ENCODE measurements around the gene DPP6. TPM values are rescaled to one million over a fixed set of nuclear protein-coding genes. Genes with fewer than 3 reads are reported as not detected.

DPP6 gene
- total RNA-seq, 2 donors from 2014 or later: 0.99 to 1.8 TPM

- WGBS, 2 donors: 67 to 70% methylated on average over 10 of the region's 10 CpGs
- intact Hi-C loops (cut with DNase I): loop anchor here (10.0 kb wide), 1 partner anchor 62 kb away; no protein-coding TSS in a partner anchor
- ATAC-seq: no peak
- H3K4me3 ChIP-seq: no peak overlapping the region
- TF ChIP-seq CTCF (IDR thresholded peaks at IDR 0.05) (no peak), POLR2A (IDR thresholded peaks at IDR 0.05) (no peak)
- no peak overlapping the region for H3K27ac ChIP-seq
- H3K4me1 ChIP-seq: no peaks in the 10 kb centered on the region
- no peaks in the 10 kb centered on the region for H3K27me3 ChIP-seq
- no peaks in the 10 kb centered on the region for H3K9me3 ChIP-seq
- no peak for DNase-seq
- no peaks in the 10 kb centered on the region for H3K36me3 ChIP-seq (replicated peaks in 1 of 2; ENCODE audit: insufficient read depth in 1 of 2, low read depth in 2 of 2)
These were observed 814.9 kb downstream of the DPP6 start for GRCh38 chr7:154867068-154867467.

DNA sequence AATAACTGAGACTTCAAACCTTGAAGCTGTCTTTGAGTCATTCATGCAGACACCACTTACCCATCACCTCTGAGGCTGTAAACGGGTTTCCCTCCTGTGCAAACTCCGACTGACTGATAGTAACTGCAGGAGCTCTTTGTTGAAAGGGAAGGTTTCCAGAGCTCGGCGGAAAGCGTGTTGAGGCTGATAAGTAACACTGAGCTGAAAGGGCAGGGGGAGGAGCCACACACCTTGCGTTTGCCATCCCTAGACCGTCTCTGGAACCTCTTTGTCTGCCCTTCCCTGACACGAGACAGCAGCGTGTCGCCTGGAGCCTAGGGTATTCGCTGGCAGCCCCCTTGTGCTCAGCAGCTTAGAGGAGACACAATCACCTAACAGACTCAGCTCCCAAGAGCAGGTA is 816.7 kb downstream of the DPP6 start:
- intact Hi-C loops (cut with DNase I): loop anchor here (10.0 kb wide), 1 partner anchor 64 kb away; no protein-coding TSS in a partner anchor
- Histone ChIP-seq H3K4me1 (no peaks in the 10 kb centered on the region), H3K27me3 (no peaks in the 10 kb centered on the region), H3K9me3 (no peaks in the 10 kb centered on the region), H3K27ac (no peak overlapping the region), H3K4me3 (no peak overlapping the region), H3K36me3 (replicated peaks in 1 of 2; ENCODE audit: insufficient read depth in 1 of 2, low read depth in 2 of 2) (no peaks in the 10 kb centered on the region)
- ATAC-seq (no peak), DNase-seq (no peak)
- TF ChIP-seq CTCF (IDR thresholded peaks at IDR 0.05): no peak
- no peak for TF ChIP-seq POLR2A (IDR thresholded peaks at IDR 0.05)
- WGBS, 2 donors: 21 to 34% methylated on average over 11 of the region's 11 CpGs

DNA sequence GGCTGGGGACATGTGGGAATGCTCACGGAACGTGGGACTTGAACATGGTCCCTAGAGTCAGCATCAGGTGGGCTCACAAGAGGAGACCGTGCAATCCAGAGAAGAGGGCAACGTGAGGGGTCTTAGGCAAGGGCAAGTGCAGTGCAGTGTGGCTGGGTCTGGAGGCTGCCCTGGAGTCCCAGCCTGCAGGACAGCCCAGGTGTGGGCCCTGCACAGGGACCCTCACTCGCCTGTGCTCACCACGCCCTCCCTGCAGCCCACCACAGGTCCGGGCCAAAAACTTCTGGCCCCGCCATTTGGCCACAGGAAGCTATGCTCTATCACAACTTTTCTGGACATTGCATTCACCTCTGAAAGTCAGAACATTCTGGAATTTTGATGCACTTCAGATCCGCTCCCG is 817.2 kb downstream of the DPP6 start:
- Histone ChIP-seq H3K4me1 (no peaks in the 10 kb centered on the region), H3K4me3 (no peak overlapping the region), H3K27me3 (no peaks in the 10 kb centered on the region), H3K36me3 (replicated peaks in 1 of 2; ENCODE audit: insufficient read depth in 1 of 2, low read depth in 2 of 2) (no peaks in the 10 kb centered on the region), H3K27ac (no peak overlapping the region), H3K9me3 (no peaks in the 10 kb centered on the region)
- intact Hi-C loops (cut with DNase I): loop anchor here (10.0 kb wide), 1 partner anchor 65 kb away; no protein-coding TSS in a partner anchor
- TF ChIP-seq POLR2A (IDR thresholded peaks at IDR 0.05) (no peak), CTCF (IDR thresholded peaks at IDR 0.05) (no peak)
- ATAC-seq: no peak
- DNase-seq: no peak
- 70 to 80% methylated on average over 9 to 10 of the region's 10 CpGs for WGBS, 2 donors

GRCh38 chr7:154871507-154871906 is 819.3 kb downstream of the DPP6 start:
- no peaks in the 10 kb centered on the region for H3K36me3 ChIP-seq (replicated peaks in 1 of 2; ENCODE audit: insufficient read depth in 1 of 2, low read depth in 2 of 2)
- WGBS, 2 donors: 65 to 69% methylated on average over 4 of the region's 4 CpGs
- H3K27ac ChIP-seq: no peak overlapping the region
- H3K9me3 ChIP-seq: no peaks in the 10 kb centered on the region
- no peaks in the 10 kb centered on the region for H3K27me3 ChIP-seq
- H3K4me1 ChIP-seq: no peaks in the 10 kb centered on the region
- H3K4me3 ChIP-seq: no peak overlapping the region
- no peak for DNase-seq
- no peak for ATAC-seq
- TF ChIP-seq CTCF (IDR thresholded peaks at IDR 0.05) (no peak), POLR2A (IDR thresholded peaks at IDR 0.05) (no peak)
- intact Hi-C loops (cut with DNase I): no loop called here

GRCh38 chr7:154871928-154872750 is 819.9 kb downstream of the DPP6 start:
- H3K4me1 ChIP-seq: no peaks in the 10 kb centered on the region
- DNase-seq: no peak
- 80 to 83% methylated on average over 20 of the region's 20 CpGs for WGBS, 2 donors
- no peaks in the 10 kb centered on the region for H3K27me3 ChIP-seq
- ATAC-seq: no peak
- no peak overlapping the region for H3K4me3 ChIP-seq
- no peak overlapping the region for H3K27ac ChIP-seq
- TF ChIP-seq POLR2A (IDR thresholded peaks at IDR 0.05): no peak
- no peak for TF ChIP-seq CTCF (IDR thresholded peaks at IDR 0.05)
- H3K36me3 ChIP-seq (replicated peaks in 1 of 2; ENCODE audit: insufficient read depth in 1 of 2, low read depth in 2 of 2): no peaks in the 10 kb centered on the region
- intact Hi-C loops (cut with DNase I): no loop called here
- H3K9me3 ChIP-seq: no peaks in the 10 kb centered on the region
